ENCODE results near the gene MRPS35.
"Not testable (repeated sequence)": the region's sequence is repeated elsewhere in the genome, so short reads cannot be mapped to it uniquely, and the experiment has no call there.

Gene MRPS35

DNA sequence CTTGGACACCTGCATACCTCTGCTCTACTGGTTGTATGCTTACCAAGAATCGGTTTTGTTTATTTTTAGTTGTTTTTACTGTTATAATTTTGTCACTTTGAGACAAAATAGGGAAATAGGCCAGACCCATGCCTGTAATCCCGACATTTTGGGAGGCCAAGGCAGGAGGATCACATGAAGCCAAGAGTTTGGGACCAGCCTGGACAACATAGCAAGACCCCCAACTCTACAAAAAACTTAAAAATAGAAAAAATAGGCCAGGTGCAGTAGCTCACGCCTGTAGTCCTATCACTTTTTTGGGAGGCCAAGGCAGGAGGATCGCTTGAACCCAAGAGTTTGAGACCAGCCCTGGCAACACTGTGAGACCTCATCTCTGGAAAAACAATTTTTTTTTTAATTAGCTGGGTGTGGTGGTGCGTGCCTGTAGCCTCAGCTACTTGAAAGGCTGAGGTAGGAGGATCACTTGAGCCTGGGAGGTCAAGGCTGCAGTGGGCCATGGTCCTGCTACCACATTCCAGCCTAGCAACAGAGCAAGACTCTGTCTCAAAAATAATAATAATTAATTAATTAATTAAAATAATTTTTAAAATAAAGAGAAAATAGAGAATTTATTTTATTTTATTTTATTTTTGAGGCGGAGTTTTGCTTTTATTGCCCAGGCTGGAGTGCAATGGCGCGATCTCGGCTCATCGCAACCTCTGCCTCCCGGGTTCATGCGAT, 1.3 kb upstream of the MRPS35 start:
- DNase-seq: no peak

DNA sequence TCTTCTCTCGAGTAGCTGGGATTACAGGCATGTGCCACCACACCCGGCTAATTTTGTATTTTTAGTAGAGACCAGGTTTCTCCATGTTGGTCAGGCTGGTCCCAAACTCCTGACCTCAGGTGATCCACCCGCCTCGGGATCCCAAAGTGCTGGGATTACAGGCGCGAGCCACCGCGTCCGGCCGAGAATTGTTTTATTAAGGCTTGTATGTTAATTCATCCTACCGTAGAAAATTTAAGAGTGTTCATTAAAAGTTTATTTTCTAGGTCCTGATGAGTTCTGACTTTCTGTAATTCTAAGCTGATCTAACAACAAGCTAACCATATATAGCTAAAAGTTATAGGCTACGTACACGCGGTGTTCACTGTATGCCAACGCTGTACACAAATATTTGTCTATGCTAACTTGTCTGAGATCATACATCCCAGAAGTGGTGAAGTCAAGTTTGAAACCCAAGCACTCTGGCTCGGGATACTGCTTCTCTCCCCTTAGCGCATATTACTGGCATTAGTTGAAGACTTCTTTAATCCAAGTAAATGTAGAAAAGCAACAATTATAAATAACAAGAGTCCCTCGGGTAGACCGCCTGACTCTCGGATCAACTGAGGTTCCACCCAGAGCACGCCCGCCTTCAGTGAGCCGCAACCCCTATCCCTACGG, 570 bp upstream of the MRPS35 start:
- DNase-seq: no peak

DNA sequence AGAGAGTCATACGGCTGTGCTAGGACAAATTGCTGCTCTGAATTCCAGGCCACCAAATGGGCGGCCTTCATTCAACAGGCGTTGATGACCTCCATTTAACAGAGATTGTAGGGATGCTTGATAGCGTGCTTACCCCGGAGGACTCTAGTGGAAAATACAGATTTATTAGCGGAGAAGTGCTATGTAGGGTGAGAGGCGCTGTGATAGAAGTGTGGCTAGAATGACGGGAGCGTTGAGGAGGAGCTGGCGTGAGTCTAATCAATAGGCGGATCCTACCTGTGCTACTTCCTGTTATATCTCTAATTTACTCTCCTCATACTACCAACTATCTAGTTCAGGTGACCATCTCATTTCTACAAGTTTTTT, 668 bp downstream of the MRPS35 start:
- no peak for DNase-seq

DNA sequence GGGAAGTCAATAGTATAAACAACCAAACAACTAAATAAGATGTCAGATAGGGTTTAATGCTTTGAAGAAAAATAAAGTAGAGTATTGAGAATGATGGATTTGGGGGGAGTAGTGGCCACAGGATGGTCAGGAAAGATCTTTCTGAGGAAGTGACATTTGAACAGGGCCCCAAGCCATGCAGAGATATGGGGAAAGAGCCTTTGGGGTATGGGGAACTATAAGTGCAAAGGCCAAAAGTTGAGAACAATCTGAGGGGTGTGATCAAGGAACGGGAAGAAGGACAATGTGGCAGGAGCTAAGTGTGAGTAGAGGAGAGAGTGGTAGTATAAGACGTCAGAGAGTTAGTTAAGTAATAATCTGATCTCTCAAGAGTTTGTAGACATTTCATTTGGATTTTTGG, 1.3 kb downstream of the MRPS35 start:
- no peak for DNase-seq

DNA sequence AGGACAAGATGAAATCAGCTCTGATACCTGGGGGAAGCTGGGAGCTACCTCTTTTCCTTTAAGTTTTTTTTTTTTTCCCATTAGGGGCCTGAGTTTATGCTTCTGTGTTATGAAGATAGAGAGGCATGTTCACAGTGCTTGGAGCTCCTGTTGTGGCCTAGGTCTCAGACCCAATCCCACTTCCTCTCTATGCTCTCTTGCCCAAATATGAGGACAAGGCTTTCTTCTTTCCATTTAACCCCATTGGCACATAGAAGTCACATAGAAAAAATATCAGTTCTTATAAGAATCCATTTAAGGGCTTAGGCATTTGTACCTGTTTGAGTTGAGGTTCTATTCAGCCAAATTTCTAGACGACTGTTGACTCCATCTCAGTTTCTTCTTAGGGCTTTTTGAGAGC, 12.6 kb downstream of the MRPS35 start:
- DNase-seq: no peak

DNA sequence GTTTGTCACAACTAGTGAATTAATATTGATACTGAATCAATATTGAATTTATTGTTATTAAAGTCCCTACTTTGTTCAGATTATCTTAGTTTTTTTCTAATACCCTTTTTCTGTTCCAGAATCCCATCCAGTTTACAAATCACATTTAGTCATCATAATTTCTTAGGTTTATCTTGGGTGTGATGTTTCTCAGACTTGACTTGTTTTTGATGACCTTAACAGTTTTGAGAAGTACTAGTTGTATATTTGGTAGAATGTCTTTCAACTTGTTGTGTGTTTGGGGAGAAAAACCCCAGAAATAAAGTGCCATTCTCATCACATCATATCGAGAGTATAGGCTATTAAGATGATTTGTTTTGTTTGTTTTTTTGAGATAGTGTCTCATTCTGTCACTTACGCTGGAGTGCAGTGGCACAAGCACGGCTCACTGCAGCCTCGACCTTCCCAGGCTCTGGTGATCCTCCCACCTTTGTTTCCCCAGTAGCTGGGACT, 19.5 kb downstream of the MRPS35 start:
- DNase-seq: no peak

DNA sequence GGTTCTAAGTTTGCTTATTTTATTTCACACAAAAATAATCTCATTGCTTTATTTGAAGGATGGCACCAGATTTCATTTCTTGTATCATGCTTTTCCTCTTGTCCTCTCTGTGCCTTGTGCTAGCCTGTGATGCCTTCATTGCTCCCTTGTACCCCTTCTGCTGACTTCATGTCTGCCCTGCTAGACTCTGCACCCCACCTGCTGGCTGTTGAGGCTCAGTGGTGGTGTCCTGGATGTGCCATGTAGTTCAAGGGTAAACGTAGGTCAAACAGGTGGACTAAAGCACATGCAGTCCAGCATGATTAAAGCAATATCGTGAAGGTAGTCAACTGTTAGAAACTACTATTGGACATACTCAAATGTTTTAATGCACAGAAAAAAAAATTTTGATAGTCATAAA, 21.6 kb downstream of the MRPS35 start:
- no peak for DNase-seq

DNA sequence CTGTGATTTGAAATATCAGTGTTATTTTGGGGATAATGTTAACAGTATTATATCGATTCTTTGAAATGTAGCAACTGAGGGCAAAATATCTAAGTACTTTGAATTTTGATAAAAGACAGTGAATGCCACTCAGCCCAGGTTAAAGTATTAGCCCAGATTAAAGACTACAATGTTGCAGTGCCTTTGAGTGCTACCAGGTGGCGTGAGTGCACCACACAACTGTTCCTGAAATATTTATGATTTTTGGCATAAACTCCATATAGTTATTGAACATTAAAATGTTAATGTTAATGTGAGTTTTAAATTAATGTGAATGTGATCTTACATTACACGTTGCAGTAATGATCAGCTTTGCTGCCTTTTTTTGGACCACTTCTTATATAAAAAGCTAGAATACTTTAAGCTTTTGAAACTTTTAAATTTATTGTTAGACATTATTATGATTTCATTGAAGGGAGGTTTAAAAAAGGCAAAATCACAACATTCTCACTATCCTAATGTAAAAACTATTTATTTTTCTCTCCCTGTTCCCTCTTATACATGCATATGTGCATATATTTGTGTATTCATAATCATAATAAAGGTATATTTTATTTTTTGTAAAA, 22.5 kb downstream of the MRPS35 start:
- DNase-seq: no peak

DNA sequence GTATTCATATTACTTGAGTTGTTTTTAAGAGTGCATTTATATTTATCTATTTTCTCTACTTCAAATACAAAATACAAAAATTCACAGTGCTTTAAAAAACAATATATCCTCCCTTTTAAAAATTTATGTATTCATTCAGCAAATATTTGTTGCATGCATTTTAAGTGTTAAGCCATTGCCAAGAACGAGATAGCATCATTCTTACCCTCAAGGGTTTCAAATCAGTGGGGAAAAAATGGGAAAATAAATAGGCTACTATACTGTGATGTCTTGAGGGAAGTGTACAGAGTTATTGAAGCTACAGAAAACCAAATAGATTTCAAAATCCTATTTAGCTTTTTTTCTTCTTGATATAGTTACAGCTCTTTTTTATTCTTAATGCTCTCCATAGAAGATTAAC, 23.2 kb downstream of the MRPS35 start:
- DNase-seq: no peak

DNA sequence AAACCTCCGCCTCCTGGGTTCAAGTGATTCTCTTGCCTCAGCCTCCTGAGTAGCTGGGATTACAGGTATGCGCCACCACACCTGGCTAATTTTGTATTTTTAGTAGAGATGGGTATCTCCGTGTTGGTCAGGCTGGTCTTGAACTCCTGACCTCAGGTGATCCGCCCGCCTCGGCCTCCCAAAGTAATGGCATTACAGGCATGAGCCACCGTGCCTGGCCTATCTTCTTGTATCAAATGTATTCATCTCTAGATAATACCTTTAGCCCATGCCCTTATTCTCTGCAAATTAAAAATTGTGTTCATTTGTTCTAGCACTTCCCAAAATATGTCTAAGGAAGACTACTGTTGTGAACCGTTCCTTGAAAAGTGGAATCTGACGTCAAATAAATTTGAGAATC, 23.7 kb downstream of the MRPS35 start:
- not testable (repeated sequence) for DNase-seq

DNA sequence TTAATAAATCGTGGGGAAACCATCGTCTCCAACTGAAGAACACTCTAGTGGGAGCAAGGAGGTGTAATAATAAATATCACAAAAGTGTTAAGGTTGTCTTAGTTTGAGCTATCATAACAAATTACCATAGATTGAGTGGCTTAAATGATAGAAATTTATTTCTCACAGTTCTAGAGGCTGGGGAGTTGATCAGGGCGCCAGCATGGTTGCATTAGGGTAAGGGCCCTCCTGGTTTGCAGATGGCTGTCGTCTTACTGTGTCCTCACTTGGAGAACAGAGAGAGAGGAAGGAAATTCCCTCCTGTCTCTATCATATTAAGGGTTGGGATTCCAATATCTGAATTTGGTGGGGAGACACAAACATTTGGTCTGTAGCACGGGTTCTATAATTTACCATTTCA, 33.0 kb downstream of the MRPS35 start:
- no peak for DNase-seq

DNA sequence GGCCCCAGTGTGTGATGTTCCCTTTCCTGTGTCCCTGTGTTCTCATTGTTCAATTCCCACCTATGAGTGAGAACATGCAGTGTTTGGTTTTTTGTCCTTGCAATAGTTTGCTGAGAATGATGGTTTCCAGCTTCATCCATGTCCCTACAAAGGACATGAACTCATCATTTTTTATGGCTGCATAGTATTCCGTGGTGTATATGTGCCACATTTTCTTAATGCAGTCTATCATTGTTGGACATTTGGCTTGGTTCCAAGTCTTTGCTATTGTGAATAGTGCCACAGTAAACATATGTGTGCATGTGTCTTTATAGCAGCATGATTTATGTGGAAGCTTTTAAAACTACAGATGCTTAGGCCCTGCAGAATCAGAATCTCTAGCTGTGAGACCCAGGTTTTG, 35.1 kb downstream of the MRPS35 start:
- DNase-seq: not testable (repeated sequence)

DNA sequence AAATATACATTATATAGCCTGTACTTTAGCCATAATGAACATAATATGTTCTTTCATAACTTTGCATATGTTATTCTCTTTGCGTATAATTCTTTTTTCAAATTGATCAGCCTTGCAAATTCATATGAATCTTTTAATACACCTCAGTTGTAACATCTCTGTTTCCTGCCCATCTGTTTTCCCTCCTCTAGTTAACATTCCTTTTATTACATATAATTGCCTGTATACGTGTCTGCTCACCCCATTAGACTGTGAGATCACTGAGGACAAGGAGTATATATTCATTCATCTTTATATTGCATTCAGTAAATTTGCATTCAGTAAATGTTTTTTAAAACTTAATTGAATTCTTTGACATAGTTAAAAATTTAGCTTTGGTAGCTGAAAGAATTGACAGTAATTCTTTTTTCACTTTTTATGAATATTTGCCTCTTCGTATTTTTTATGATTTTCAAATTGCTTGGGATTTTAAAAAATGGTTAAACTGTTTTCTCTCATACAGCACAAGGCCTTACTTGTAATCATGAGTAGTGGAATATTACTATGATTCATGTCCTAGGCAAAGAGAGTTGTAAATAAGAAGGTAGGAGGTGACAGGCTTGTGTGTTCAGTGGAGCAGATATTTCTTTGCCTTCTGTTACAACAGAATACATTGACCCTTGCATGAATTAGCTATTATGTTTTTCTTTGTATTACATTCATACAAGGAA, 36.6 kb downstream of the MRPS35 start:
- no peak for DNase-seq

DNA sequence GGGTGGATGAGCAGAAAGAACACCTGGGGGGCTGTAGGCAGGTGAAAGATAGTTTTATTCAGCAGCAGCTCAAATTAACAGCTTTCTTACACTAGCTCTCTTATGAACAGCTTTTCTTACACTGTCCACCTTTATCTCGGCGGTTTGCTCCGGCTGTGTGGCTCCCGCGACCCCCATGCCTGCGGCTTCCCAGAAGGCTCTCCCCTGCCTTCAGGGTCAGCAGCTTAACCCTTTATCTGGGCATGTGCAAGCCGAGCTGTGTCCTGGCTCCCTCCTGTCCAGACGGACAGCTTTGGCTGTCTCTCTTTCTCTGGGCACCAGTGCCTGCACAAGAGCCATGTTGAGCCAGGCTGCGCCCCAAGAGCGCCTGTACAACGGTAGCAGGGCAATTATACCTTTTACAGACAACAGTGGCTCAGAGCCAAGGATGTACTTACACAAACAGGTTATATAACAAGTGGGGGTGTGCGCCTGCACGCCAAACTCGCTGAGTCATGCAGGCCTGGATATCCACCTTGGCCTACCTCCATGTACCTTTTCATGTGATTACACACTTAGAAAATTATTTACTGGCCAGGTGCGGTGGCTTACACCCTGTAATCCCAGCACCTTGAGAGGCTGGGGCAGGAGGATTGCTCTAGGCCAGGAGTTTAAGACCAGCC, 40.9 kb downstream of the MRPS35 start:
- DNase-seq: no peak

DNA sequence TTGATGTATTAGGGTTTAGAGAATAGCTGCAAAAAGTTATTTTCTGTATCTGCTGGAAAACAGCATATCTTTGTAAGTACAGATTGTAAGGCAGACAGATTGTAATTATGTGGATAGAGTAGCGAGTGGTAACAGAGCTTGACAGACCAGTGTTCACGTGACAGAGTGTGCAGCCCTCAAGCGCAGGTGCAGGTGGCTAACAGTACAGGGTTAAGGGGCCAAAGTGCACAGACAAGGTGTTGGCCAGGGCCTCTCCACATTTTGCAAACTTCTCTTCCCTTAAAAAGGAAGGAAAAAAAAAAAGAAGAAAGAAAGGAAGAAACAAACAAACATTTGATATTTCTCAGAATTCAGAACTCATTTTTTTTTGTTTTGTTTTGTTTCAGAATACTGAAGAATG, 44.2 kb downstream of the MRPS35 start:
- no peak for DNase-seq

DNA sequence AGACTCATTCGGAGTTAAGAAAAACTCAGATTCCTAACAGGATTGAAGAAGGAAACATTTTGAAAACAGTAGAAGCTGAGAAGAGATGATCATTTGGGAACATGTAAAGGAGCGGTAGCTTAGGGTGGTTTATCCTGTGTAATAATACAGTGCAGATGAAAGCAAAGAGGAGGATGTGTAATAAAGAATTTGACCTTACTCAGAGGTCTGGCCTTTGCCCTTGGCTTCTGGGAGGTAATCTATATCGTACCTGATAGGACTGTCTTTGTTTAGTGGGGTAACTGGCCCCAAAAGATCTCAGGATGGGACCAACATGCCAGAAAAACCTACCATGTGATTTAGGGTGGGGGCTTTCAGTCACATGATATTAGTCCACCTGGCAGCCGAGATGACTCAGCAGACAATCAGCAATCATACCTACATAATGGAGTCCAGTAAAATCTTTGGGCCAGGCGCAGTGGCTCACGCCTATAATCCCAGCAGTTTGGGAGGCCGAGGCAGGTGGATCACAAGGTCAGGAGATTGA, 46.1 kb downstream of the MRPS35 start:
- DNase-seq: no peak

DNA sequence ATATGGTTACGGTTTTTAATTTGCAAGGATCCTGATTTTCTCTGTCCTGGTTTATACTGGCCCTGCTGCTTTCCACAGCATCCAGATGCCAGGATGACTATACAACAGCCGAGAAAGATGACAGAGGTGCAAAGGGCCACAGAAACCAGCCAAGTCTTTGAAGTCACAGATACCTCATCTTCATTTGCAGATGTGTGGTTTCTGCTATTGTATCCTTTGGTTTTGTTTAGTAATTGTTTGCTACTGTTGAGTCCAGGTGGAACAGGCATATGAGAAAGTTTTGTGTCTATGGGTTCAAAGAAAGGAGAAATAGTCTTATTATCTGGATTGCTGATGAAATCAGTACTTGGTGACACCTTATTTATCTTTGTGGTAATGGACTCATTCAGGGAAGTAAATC, 52.1 kb downstream of the MRPS35 start:
- no peak for DNase-seq

DNA sequence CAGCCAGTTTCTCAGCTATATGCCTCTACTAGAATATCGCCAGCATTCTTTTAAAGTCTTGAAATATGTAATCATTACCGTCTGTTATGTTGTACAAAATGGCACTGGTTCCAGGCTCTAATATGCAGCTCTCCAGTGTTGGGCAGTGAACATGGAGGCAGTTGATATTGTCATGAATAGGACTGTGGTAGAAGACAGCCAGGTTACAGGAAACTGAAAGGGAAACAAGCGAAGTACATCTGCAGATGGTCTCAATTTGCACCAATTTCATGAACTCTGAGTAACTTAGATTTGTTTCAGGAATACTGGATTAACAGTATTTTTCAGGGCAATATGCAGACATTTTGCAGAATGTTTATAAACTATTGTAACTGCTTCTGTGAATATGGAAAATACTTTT, 56.0 kb downstream of the MRPS35 start:
- DNase-seq: no peak

DNA sequence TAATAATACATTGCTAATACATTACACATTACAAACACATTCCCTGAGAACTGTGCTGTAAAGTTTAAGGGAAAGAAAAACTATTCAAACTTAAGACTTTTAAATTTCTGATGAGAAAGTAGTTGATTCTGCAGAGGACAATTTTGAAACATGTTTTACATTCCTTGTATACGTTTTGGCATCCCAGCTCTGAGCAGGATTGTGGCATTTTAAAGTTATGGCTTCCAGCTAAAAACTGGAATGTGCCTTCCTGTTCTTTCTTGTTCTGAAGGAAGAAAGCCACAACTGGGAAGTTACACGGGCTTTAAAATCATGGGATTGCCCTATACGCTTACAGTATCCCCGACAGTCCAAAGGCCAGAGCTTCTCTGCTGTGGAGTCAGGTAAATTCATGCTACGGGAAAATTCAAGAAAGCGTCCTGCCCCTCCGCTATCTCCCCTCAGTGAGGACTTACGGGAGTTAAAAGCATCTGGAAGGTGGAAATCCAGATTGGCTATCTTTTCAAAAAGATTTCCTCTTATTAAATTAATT, 58.6 kb downstream of the MRPS35 start:
- no peak for DNase-seq

DNA sequence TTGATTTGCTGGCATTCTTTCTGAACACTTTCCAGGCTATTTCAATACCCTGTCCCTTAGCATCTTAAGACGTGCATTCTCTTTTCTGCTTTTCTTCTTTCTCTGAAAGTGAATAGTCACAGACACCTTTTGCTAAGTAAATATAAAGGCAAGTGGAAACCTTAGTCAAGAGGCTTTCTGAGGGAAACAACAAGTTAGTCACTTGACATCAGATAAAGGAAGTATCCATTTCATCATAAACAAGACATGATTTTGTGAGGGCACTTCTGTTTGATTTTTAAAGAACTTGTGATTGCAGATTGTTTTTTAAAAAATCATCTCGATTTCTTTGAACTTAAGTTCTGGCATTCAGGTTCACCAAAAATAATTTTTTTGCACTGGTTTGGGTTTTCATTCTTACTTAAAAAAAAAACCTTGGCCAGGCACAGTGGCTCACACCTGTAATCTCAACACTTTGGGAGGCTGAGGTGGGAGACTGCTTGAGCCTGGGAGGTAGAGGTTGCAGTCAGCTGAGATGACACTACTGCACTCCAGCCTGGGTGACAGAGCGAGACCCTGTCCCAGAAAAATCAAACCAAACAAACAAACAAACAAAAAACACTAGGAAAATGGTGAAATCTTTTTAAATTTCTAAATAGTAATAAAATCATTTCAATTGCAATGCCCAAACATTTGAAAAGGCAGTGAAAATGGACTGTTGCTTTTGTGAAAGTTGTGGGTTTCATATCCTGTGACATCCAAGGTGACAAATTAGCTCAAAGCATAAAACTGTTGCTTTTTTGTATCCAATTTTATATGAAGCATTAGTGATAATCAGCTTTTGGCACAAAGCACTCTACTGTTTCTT, 61.1 kb downstream of the MRPS35 start:
- no peak for DNase-seq

DNA sequence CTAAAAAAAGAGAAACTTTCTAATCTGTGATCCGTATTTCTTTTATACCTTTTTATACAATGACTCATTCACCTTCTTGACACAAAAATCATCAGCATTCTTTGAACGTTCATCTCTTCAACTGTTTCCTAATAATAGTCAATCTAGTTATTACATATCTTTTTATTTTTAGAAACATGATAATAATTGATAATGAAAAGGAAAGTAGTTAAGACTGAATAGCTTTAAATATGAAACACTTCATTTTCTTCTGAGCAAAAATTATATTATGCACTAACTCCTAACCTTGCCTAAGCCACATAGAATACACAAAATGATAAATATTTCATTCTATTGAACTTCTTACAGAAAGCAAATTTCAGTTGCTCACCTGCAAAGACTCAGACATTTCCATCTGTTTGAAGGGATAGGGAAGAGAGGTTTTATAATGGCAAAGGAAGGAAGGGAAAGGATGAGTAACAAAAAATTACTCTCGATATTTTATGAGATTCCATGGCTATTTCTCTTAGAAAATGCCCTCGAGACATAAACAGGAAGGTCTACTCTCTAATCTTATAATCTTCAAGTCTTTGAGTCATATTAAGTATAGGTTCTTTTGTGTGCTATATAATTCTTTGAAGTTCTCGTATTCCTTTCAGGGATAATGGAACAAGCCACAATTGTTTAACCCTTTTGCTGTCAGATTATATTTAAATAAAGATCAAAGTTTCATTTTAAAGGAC, 61.9 kb downstream of the MRPS35 start:
- no peak for DNase-seq
